LNCaP clone FGC (cell line): ENCODE results near the gene CD55.

Experiments
- DNase-seq: peaks from one replicate; pipeline ENCODE4 v3.0.0-alpha.2; 2011; ENCODE audit warnings: low read depth
- H3K4me3 ChIP-seq: 2 replicates; pipeline ENCODE4 v1.5.1; 2011; ENCODE audit warnings: mild to moderate bottlenecking, low read depth, low read length, control low read depth
- TF ChIP-seq, protein P1 (sequence below): IDR thresholded peaks from 2 replicates; pipeline ENCODE4 v1.5.1; 2012; ENCODE audit warnings: mild to moderate bottlenecking; ENCODE audit not compliant: control insufficient read depth, insufficient read depth; ENCODE audit errors: extremely low read depth

The CD55 gene

GRCh38 chr1:207345644-207346477 is 24.4 kb downstream of the CD55 start:
- H3K4me3 ChIP-seq = no peak overlapping the region
- TF ChIP-seq, protein P1, sequence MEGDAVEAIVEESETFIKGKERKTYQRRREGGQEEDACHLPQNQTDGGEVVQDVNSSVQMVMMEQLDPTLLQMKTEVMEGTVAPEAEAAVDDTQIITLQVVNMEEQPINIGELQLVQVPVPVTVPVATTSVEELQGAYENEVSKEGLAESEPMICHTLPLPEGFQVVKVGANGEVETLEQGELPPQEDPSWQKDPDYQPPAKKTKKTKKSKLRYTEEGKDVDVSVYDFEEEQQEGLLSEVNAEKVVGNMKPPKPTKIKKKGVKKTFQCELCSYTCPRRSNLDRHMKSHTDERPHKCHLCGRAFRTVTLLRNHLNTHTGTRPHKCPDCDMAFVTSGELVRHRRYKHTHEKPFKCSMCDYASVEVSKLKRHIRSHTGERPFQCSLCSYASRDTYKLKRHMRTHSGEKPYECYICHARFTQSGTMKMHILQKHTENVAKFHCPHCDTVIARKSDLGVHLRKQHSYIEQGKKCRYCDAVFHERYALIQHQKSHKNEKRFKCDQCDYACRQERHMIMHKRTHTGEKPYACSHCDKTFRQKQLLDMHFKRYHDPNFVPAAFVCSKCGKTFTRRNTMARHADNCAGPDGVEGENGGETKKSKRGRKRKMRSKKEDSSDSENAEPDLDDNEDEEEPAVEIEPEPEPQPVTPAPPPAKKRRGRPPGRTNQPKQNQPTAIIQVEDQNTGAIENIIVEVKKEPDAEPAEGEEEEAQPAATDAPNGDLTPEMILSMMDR = no peak
- no peak for DNase-seq

GRCh38 chr1:207346513-207346912 is 25.0 kb downstream of the CD55 start:
- TF ChIP-seq, protein P1 = no peak
- no peak overlapping the region for H3K4me3 ChIP-seq
- DNase-seq = no peak

- TF ChIP-seq, protein P1 = no peak
- H3K4me3 ChIP-seq = no peak overlapping the region
- no peak for DNase-seq
These were observed 28.5 kb downstream of the CD55 start for GRCh38 chr1:207349979-207350378.

GRCh38 chr1:207352554-207352953 is 31.1 kb downstream of the CD55 start:
- TF ChIP-seq, protein P1 = no peak
- no peak overlapping the region for H3K4me3 ChIP-seq
- DNase-seq = no peak

GRCh38 chr1:207355060-207355459 is 33.6 kb downstream of the CD55 start:
- TF ChIP-seq, protein P1 = no peak
- H3K4me3 ChIP-seq = no peak overlapping the region
- DNase-seq = no peak

DNA sequence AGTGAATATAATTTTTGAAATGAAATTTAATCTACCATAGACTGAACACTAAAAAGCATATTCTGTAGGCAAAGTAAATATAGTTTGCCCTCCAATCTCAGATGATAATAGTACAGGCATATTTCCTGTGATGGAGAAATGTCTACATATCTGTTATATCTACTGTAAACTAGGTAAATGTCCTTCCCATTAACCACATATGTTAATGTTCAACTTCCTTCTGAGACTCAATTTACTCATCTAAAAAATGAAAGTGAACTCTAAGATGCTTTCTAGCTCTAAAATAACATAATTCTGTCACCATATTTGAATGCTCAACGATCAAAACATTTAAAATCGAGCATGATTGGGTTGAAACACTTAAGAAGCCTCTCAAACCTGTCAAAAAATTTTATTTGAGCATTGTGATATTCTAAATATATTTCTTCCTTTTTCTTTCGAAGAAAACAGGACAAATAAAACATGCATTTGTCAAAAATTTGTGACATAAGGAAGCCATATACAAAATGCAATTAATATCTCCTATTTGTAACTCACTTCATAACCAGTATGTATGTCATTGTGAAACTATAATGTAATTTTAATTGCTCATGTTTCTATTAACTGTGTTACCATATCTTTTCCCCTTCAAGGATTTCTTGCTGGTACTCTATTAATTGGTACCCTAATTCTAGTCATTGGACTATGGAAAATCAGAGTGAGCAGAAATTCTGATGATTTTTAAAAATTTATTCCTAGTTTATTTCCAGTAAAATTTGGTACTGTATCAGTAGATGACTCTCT is 34.2 kb downstream of the CD55 start:
- no peak overlapping the region for H3K4me3 ChIP-seq
- TF ChIP-seq, protein P1 = no peak
- DNase-seq = no peak
